ENCODE data around the gene CUTA. TPM values are rescaled to one million over a fixed set of nuclear protein-coding genes. Genes with fewer than 3 reads are reported as not detected.

The CUTA gene
- total RNA-seq, 1 experiment from 2014 or later = 257 TPM

GRCh38 chr6:33405386-33405940 lies 12.4 kb downstream of the CUTA start:
- no peak overlapping the region for H4K5ac ChIP-seq (ENCODE audit: insufficient read length, low read depth, low read length)
- no peak overlapping the region for H3K56ac ChIP-seq (ENCODE audit: insufficient read length, low read depth, low read length)
- no peaks in the 10 kb centered on the region for H3K79me1 ChIP-seq (ENCODE audit: insufficient read depth, low read depth, low read length, poor library complexity, severe bottlenecking)
- no peak overlapping the region for H3K18ac ChIP-seq (ENCODE audit: insufficient read length, low read depth, low read length)
- no peak for DNase-seq
- H3K14ac ChIP-seq (ENCODE audit: insufficient read depth, low read length) = no peak overlapping the region
- TF ChIP-seq, protein P1, sequence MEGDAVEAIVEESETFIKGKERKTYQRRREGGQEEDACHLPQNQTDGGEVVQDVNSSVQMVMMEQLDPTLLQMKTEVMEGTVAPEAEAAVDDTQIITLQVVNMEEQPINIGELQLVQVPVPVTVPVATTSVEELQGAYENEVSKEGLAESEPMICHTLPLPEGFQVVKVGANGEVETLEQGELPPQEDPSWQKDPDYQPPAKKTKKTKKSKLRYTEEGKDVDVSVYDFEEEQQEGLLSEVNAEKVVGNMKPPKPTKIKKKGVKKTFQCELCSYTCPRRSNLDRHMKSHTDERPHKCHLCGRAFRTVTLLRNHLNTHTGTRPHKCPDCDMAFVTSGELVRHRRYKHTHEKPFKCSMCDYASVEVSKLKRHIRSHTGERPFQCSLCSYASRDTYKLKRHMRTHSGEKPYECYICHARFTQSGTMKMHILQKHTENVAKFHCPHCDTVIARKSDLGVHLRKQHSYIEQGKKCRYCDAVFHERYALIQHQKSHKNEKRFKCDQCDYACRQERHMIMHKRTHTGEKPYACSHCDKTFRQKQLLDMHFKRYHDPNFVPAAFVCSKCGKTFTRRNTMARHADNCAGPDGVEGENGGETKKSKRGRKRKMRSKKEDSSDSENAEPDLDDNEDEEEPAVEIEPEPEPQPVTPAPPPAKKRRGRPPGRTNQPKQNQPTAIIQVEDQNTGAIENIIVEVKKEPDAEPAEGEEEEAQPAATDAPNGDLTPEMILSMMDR (conservative IDR thresholded peaks at IDR 0.05) = no peak
- H3K36me3 Mint-ChIP-seq (ENCODE audit: insufficient read depth in 1 of 3, low read depth in 3 of 3) = peaks cover 36 to 77% (median 74%) of the 10 kb centered on the region in 3 experiments; a peak in 6 of 7 replicates
- no peak overlapping the region for H2BK12ac ChIP-seq (ENCODE audit: insufficient read length, low read depth, low read length)
- peaks cover 8 to 14% of the 10 kb centered on the region in 2 experiments for H3K4me1 Mint-ChIP-seq
- no peaks in the 10 kb centered on the region for H4K20me1 ChIP-seq (ENCODE audit: control insufficient read depth, insufficient read depth, insufficient read length)
- no peak overlapping the region for H3K4ac ChIP-seq (ENCODE audit: low read depth, low read length)
- no peaks in the 10 kb centered on the region for H3K79me2 ChIP-seq (ENCODE audit: insufficient read depth, low read length)
- no peak overlapping the region for H4K91ac ChIP-seq (ENCODE audit: insufficient read length, low read depth, low read length)
- H3K4me3 Mint-ChIP-seq = no peak overlapping the region
- no peak overlapping the region for H2AK5ac ChIP-seq (ENCODE audit: insufficient read length, low read length)
- H4K8ac ChIP-seq (replicated peaks; ENCODE audit: insufficient read length, low read depth, low read length) = no peak overlapping the region
- H3K9me3 ChIP-seq (ENCODE audit: control insufficient read depth, low read depth, low read length) = no peaks in the 10 kb centered on the region
- H3K9me3 Mint-ChIP-seq = no peaks in the 10 kb centered on the region; a peak in 1 of 5 replicates
- H3K27ac Mint-ChIP-seq = peak overlapping the region in 2 of 3 experiments; percentile 5 to 45; a peak in 1 of 7 replicates
- H2BK15ac ChIP-seq (ENCODE audit: low read depth, low read length) = no peak overlapping the region
- no peak overlapping the region for H3K9ac ChIP-seq (ENCODE audit: extremely low read depth, insufficient read length, low read length)
- H3K23me2 ChIP-seq (ENCODE audit: insufficient read length, low read depth, low read length, poor library complexity, severe bottlenecking) = peaks cover 7% of the 10 kb centered on the region
- H2BK5ac ChIP-seq (ENCODE audit: insufficient read length, low read length) = no peak overlapping the region
- H2BK120ac ChIP-seq (ENCODE audit: low read depth, low read length, poor library complexity, severe bottlenecking) = no peak overlapping the region
- no peak overlapping the region for H3T11ph ChIP-seq (ENCODE audit: low read length)
- no peaks in the 10 kb centered on the region for H3K27me3 ChIP-seq (ENCODE audit: insufficient read depth, low read length)
- no peak overlapping the region for H3K4me2 ChIP-seq (ENCODE audit: insufficient read depth, insufficient read length, low read length)
- H3K23ac ChIP-seq (ENCODE audit: insufficient read length, low read depth, low read length) = no peak overlapping the region
- no peaks in the 10 kb centered on the region; the same call in 1 of the 2 replicates for H3K27me3 Mint-ChIP-seq (ENCODE audit: low read depth)
- no peak overlapping the region for H2AFZ ChIP-seq (ENCODE audit: low read length)
- no peak overlapping the region for H3K27ac ChIP-seq (ENCODE audit: insufficient read length, low read depth, low read length)
- no CpG with 5 or more reads among the region's 15 CpGs for WGBS (ENCODE audit: extremely low coverage, insufficient read length, low lambda C conversion rate)
- no peak overlapping the region for H2BK20ac ChIP-seq (ENCODE audit: low read depth, low read length, poor library complexity, severe bottlenecking)
- no peaks in the 10 kb centered on the region for H3K4me1 ChIP-seq (ENCODE audit: insufficient read depth, low read length)

All from H9 (cell line).